Uterus (tissue), 4 donors: ENCODE data around the gene IRF2BP1. TPM values are rescaled to one million over a fixed set of nuclear protein-coding genes. Genes with fewer than 3 reads are reported as not detected.

Experiments
- DNase-seq, 2 donors: peaks; one replicate each; pipeline ENCODE4 v3.0.0-alpha.2; 2019 to 2020
- H3K27ac ChIP-seq, 2 donors: fragments of 200-600 bp; sonication (generic); 1 replicate in 1 of 2; 2 replicates in 1 of 2; pipeline ENCODE4 v1.5.1; 2016 to 2018
- H3K27me3 ChIP-seq, 2 donors: fragments of 200-600 bp; sonication (generic); one replicate each; pipeline ENCODE4 v1.5.1; 2018 to 2019; ENCODE audit warnings: control low read depth in 1 of 2
- H3K36me3 ChIP-seq, 2 donors: fragments of 200-600 bp; sonication (generic); one replicate each; pipeline ENCODE4 v1.5.1; 2019; ENCODE audit warnings: control low read depth in 1 of 2
- H3K4me1 ChIP-seq, 2 donors: fragments of 200-600 bp; sonication (generic); one replicate each; pipeline ENCODE4 v1.5.1; 2018 to 2019; ENCODE audit warnings: control low read depth in 1 of 2
- H3K4me3 ChIP-seq, 2 donors: fragments of 200-600 bp; sonication (generic); 1 replicate in 1 of 2; 2 replicates in 1 of 2; pipeline ENCODE4 v1.5.1; 2018 to 2019; ENCODE audit warnings: mild to moderate bottlenecking in 1 of 2
- H3K9me3 ChIP-seq, 2 donors: fragments of 200-600 bp; sonication (generic); one replicate each; pipeline ENCODE4 v1.5.1; 2019; ENCODE audit warnings: control low read depth in 1 of 2
- CTCF ChIP-seq, 4 experiments: fragments of 200-600 bp in 2 of 4; fragments of 450-650 bp in 2 of 4; sonication (generic) in 2 of 4; IDR thresholded peaks; one replicate each; pipeline ENCODE4 v1.5.1; 2016 to 2019; ENCODE audit warnings: antibody characterized with exemption in 4 of 4, mild to moderate bottlenecking in 2 of 4, moderate library complexity in 1 of 4
- POLR2A ChIP-seq, 2 donors: fragments of 450-650 bp; IDR thresholded peaks; one replicate each; pipeline ENCODE4 v1.6.1; 2016; ENCODE audit warnings: antibody characterized with exemption in 2 of 2, mild to moderate bottlenecking in 1 of 2, moderate library complexity in 1 of 2
- intact Hi-C: fragments of 100-400 bp; cut with DNase I; formaldehyde crosslinking; loops from one replicate; pipeline ENCODE4 v1.15.1; 2023; ENCODE audit warnings: low total_unique reads
- total RNA-seq, 4 donors: library from RNA; depleted of rRNA in 3 of 4; stranded (reverse); fragments of >200 nt in 3 of 4; gene quantifications; one replicate each; pipeline versions ENCODE4 v1.1.0 to v1.2.4, GENCODE V29; 2014 to 2023
- donor health status: DM: yes; HTN: yes; CAD: no.

IRF2BP1 gene
- total RNA-seq, 4 donors from 2014 or later, result 8.2 to 38.4 (median 23.3) TPM

GRCh38 chr19:45883881-45884681 is 1.9 kb downstream of the IRF2BP1 start:
- Histone ChIP-seq H3K9me3 (no peaks in the 10 kb centered on the region), H3K36me3 (no peaks in the 10 kb centered on the region), H3K4me3 (no peak overlapping the region), H3K27me3 (no peaks in the 10 kb centered on the region), H3K4me1 (peaks cover 7 to 30% of the 10 kb centered on the region in 2 donors), H3K27ac (no peak overlapping the region)
- intact Hi-C loops, result no loop called here
- TF ChIP-seq CTCF (IDR thresholded peaks at IDR 0.05), result no peak
- no peak for TF ChIP-seq POLR2A (IDR thresholded peaks at IDR 0.05)
- no peak for DNase-seq

- no peak for DNase-seq
- TF ChIP-seq POLR2A (IDR thresholded peaks at IDR 0.05) (no peak), CTCF (IDR thresholded peaks at IDR 0.05) (peak in 1 of 4 experiments; percentile 1)
- Histone ChIP-seq H3K36me3 (no peaks in the 10 kb centered on the region), H3K27ac (no peak overlapping the region), H3K27me3 (no peaks in the 10 kb centered on the region), H3K9me3 (no peaks in the 10 kb centered on the region), H3K4me3 (no peak overlapping the region), H3K4me1 (peaks cover 7 to 30% of the 10 kb centered on the region in 2 donors)
- intact Hi-C loops, result no loop called here
Observed at GRCh38 chr19:45883586-45883880, 2.4 kb downstream of the IRF2BP1 start.

- TF ChIP-seq CTCF (IDR thresholded peaks at IDR 0.05) (peak; percentile 58 to 91 (median 84)), POLR2A (IDR thresholded peaks at IDR 0.05) (peak in 1 of 2 donors; percentile 35)
- peaks cover 7 to 30% of the 10 kb centered on the region in 2 donors for H3K4me1 ChIP-seq
- H3K36me3 ChIP-seq, result no peaks in the 10 kb centered on the region
- H3K4me3 ChIP-seq, result peak overlapping the region in 1 of 2 donors; percentile 2
- no peaks in the 10 kb centered on the region for H3K27me3 ChIP-seq
- peak; percentile 71 to 81 for DNase-seq
- H3K27ac ChIP-seq, result no peak overlapping the region
- H3K9me3 ChIP-seq, result no peaks in the 10 kb centered on the region
- intact Hi-C loops, result no loop called here
Observed at GRCh38 chr19:45882652-45883585, 3.0 kb downstream of the IRF2BP1 start.

- H3K9me3 ChIP-seq, result no peaks in the 10 kb centered on the region
- no peak overlapping the region for H3K4me3 ChIP-seq
- no peaks in the 10 kb centered on the region for H3K36me3 ChIP-seq
- no peak overlapping the region for H3K27ac ChIP-seq
- no peak for DNase-seq
- H3K4me1 ChIP-seq, result peaks cover 7 to 30% of the 10 kb centered on the region in 2 donors
- TF ChIP-seq POLR2A (IDR thresholded peaks at IDR 0.05) (no peak), CTCF (IDR thresholded peaks at IDR 0.05) (no peak)
- intact Hi-C loops, result no loop called here
- no peaks in the 10 kb centered on the region for H3K27me3 ChIP-seq
Observed at GRCh38 chr19:45881909-45882528, 3.9 kb downstream of the IRF2BP1 start.
